C4-2B (cell line): ENCODE measurements around the gene ITGA11.

Experiments
- H3K27ac ChIP-seq: fragments of 450-650 bp; 2 replicates; pipeline ENCODE4 v1.5.1; 2017
- CTCF ChIP-seq: fragments of 450-650 bp; conservative IDR thresholded peaks from 2 replicates; pipeline ENCODE4 v1.5.1; 2017; ENCODE audit warnings: mild to moderate bottlenecking
- ZFX ChIP-seq: fragments of 450-650 bp; IDR thresholded peaks from 2 replicates; pipeline ENCODE4 v1.6.1; 2017

The ITGA11 gene

GRCh38 chr15:68362537-68363126 is 69.3 kb downstream of the ITGA11 start:
- no peak overlapping the region for H3K27ac ChIP-seq
- TF ChIP-seq CTCF (no peak), ZFX (no peak)

DNA sequence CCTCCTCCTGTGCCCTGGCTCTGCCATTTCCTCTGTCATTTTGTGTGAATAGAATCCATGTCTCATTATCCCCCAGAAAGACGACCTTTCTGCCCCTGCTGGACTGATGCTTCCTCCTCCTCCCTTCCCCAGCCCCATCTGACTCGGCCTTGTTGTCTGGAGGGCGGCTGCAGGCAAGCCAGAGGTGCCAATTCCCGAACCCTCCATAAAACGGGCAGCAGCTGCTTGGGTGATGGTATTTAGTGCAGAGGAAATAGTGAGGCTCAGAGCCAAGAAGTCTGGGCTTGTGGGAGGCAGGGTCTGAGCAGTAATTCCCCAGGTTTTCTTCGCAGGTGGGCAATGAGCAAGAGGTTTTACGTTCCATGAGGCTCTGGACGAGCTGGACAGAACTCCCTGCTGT is 71.2 kb downstream of the ITGA11 start:
- H3K27ac ChIP-seq = no peak overlapping the region
- TF ChIP-seq ZFX = no peak
- TF ChIP-seq CTCF = no peak

DNA sequence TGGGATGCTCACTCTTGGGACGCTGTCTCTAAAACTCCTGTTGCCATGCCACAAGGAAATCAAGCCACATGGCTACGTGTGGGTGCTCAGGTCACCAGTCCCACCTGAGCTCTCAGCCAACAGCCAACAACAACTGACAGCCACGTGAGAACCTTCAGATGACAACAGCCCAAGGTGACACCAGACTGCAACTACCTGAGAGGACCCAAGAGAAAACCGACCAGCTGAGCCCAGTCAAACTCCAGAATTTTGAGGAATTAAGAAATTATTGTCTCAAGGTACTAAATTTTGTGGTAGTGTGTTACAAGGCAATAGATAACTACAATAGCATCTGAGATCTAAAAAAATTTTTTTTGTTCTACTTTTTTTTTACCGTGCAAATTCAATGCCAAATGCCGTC is 75.2 kb downstream of the ITGA11 start:
- TF ChIP-seq ZFX = no peak
- H3K27ac ChIP-seq = no peak overlapping the region

DNA sequence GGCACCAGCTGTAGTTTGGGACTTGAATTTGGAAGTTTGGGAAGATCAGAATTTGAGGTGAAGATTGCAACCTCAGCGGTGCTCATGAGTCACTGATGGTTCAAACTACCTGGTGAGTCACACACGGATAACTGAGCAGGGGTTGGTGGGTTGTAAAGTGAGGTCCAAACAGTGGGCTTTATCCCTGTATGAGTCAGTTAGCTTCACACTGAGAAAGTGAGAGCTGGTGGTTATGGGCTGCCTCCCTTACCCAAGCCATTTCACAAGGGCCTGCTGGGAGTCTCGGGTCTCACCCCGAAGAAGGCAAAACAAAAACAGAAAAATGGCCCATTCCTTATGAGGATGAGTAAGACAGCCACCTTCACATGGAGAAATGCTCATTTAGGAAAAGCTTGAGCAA is 77.0 kb downstream of the ITGA11 start:
- TF ChIP-seq ZFX (no peak), CTCF (no peak)
- no peak overlapping the region for H3K27ac ChIP-seq

DNA sequence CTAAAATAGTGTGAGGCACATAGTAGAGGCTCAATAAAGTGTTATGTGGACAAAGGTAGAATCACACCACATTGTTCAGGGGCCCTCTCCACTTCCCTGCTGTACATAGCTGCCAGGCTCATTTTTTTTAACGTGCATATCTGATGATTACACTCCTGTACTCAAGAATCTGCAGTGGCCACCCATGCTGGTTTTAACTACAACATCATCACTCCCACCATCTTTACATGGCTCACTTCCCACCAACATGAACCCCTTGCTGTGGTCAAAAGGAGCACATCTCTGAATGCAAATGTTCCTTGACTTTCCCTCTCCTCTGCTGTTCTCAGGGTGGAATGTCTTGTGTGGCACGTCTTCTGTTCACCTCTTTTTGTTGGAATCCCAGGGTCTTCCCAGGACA is 77.7 kb downstream of the ITGA11 start:
- TF ChIP-seq CTCF (no peak), ZFX (no peak)
- H3K27ac ChIP-seq = no peak overlapping the region

- H3K27ac ChIP-seq = peak overlapping the region; percentile 69
- TF ChIP-seq CTCF (no peak), ZFX (no peak)
Observed at GRCh38 chr15:68353421-68354135, 78.4 kb downstream of the ITGA11 start.

- TF ChIP-seq CTCF (no peak), ZFX (no peak)
- H3K27ac ChIP-seq = peak overlapping the region; percentile 69
Observed at GRCh38 chr15:68352401-68353062, 79.4 kb downstream of the ITGA11 start.
